Stimulated activated naive CD8-positive, alpha-beta T cell treated with anti-CD3 and anti-CD28 coated beads, Interleukin-15, Interleukin-2, amounts not matched to agents 100 ng/mL and 50 ng/mL, for 24 hours (primary cell): ENCODE measurements around the gene FGA.

Experiments
- H3K27ac Mint-ChIP-seq: one replicate; pipeline ENCODE4 v1.8.0; 2021; ENCODE audit warnings: mild to moderate bottlenecking, mixed read lengths
- H3K27me3 Mint-ChIP-seq: one replicate; pipeline ENCODE4 v1.8.0; 2021; ENCODE audit warnings: mixed read lengths
- H3K36me3 Mint-ChIP-seq: one replicate; pipeline ENCODE4 v1.8.0; 2021; ENCODE audit warnings: low read depth, mixed read lengths
- H3K4me1 Mint-ChIP-seq: one replicate; pipeline ENCODE4 v1.8.0; 2021; ENCODE audit warnings: low read depth, mixed read lengths
- H3K4me3 Mint-ChIP-seq: one replicate; pipeline ENCODE4 v1.8.0; 2021; ENCODE audit warnings: mild to moderate bottlenecking, mixed read lengths
- H3K9me3 Mint-ChIP-seq: one replicate; pipeline ENCODE4 v1.8.0; 2021; ENCODE audit warnings: mixed read lengths

FGA gene

DNA sequence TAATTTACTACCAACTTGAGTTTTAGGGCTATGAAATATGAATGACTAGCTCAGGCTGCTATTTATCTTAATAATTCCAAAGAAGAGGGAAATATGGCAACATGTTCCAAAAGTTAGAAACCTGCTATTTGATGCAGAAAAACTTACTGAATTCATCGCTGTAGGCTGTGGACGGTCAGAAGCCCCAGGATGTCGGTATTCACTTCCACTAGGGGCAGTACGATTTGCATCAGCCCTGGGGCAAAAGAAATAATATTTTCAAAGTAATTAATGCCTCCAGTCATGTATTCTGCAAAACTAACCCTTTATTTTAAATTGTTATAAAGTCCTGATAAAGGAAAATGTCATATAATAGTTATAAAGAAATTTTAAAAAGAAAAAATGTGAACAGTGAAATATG lies 44.9 kb downstream of the FGA start:
- H3K36me3 Mint-ChIP-seq = peaks cover 49% of the 10 kb centered on the region

DNA sequence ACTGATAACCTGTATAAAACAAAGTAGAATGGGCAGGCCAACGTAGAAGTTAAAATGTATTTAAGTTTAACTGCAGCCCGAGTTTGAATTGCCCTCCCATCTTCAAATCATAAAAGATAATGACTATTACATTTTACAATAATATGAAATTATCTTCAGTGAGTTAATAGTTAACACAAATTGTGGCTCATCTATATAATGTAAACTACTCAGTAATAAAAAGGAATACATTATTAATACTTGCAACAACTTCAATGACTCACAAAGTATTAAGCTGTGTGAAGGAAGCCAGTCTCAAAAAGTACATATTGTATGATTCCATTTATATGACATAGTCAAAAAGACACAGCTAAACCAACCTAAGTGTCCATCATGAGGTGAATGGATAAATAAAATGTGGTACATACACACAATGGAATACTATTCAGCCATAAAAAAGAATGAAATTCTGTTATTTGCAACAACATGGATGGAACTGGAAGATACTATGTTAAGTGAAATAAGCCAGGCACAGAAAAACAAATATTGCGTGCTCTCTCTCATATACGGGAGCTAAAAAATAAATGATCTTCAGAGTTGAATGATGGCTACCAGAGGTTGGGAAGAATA lies 48.2 kb downstream of the FGA start:
- no peak overlapping the region for H3K27ac Mint-ChIP-seq
- H3K36me3 Mint-ChIP-seq = peaks cover 58% of the 10 kb centered on the region

More for the DNA sequence above, 44.9 kb downstream of the FGA start:
- Mint-ChIP-seq H3K27me3 (no peaks in the 10 kb centered on the region), H3K27ac (no peak overlapping the region), H3K9me3 (no peaks in the 10 kb centered on the region), H3K4me3 (no peak overlapping the region), H3K4me1 (peaks cover 20% of the 10 kb centered on the region)

More for the DNA sequence above, 48.2 kb downstream of the FGA start:
- peaks cover 2% of the 10 kb centered on the region for H3K4me1 Mint-ChIP-seq
- no peaks in the 10 kb centered on the region for H3K27me3 Mint-ChIP-seq
- no peaks in the 10 kb centered on the region for H3K9me3 Mint-ChIP-seq
- H3K4me3 Mint-ChIP-seq = no peak overlapping the region
